Measurements from ENCODE around the gene KPNA6.
A peak's percentile ranks its signal among the peaks of the same experiment; 100 is the strongest.
"Not testable (repeated sequence)": the region's sequence is repeated elsewhere in the genome, so short reads cannot be mapped to it uniquely, and the experiment has no call there.

Gene KPNA6

DNA sequence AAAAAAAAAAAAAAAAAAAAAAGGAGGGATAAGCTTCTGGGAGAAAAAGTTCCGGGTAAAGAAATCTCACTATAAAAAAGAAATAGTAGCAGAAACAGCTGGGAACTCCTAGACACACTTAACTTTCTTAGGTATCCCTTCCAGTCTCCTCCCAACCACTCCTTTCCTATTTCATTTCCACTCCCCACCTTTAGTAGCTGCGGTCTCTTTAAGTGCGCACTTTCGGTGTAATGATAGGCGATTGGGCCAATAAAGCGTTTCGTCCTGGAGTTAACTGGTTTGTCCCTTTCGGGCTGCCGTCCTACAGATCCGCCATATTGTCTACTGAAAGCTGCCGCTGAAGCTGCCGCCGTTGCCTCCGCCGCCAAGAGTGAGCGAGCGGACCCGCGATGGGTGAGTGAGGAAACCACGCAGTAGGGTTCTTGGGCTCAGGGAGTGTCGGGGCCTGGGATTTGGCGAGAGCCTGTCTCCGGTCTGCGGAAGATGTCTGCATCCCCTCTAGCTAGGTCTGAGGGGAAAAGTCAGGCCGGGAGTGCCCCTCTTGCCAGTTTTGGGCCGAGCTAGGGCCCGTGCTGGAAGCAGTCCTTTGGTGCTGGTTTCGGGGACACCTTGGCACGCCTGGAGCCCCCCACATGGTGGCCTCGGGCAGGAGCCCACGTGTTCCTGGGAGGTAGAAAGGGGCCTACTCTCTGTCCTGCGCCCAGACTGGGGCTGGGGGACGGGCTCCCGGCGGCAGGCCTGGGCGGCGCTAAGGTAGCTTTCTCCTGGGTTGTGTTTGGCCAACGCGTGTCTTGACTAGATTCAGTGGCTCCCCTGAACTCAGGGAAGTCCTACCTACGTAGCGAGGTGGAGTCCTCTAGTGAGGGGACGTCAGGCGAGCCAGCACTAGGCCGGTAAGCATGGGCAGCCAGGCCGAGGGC lies at the start of gene KPNA6:
KPNA6 (plus strand) TSS at position 315 of the 920 bp plus-strand sequence; CDS start at position 390, 75 bp downstream.
- DNase-seq: peak; percentile 98

DNA sequence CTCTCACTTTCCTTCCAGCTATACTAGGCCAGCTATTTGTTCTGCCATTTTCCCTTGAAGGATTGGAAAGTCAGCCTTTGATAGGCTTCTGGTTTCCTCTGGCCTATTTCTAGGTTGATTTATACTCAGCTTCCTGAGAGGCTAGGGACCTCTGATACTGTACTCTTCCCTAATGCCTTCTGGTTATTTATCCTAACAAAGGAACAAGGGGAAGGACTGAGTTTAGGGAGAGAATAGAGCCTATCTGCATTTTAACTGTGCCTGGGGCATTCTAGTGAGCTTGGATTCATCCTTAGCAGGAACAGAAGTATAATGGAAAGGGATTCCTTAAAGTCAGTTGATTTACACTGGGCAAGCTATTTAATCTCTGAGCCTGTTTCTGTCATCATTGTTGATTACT lies 46.9 kb upstream of the KPNA6 start:
- DNase-seq: no peak

DNA sequence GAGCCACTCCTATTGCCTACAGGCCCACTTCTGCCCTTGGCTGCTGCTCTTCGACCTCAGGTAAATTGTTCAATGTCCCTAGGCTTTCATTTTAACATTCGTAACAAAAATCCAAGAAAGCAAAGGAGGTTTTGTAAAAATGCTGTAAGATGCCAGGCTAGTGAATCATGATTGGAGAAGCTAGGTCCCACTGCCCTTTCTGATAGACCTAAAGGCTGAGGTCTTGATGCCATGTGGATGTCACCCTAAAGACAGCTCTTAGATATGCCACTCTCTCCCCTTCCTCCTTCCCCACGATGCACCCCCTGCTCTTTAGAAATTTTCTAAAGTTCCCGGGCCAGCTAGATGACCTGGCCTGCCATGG lies 45.0 kb upstream of the KPNA6 start:
- no peak for DNase-seq

GRCh38 chr1:32063261-32063681 lies 44.6 kb upstream of the KPNA6 start:
- DNase-seq: peak; percentile 72

DNA sequence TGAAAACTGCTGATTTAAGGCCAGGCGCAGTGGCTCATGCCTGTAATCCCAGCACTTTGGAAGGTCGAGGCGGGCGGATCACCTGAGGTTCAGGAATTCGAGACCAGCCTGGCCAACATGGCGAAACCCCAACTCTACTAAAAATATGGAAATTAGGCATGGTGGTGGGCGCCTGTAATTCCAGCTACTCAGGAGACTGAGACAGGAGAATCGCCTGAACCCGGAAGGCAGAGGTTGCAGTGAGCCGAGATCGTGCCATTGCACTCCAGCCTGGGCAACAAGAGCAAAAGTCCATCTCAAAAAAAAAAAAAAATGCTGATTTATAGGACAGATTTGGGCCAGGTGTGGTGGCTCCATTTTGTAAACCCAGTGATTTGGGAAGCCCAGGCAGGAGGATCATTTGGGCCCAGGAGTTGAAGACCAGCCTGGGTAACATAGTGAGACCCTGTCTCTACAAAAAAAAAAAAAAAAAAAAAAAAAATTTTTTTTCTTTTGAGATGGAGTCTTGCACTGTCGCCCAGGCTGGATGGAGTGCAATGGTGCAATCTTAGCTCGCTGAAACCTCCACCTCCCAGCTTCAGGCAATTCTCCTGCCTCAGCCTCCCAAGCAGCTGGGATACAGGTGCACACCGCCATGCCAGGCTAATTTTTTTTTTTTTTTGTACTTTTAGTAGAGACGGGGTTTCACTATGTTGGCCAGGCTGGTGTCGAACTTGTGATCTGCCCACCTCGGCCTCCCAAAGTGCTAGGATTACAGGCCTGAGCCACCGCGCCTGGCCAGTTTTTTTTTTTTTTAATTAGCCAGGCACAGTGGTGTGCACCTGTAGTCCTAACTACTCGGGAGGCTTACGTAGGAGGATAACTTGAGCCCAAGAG lies 42.0 kb upstream of the KPNA6 start:
- not testable (repeated sequence) for DNase-seq

GRCh38 chr1:32066489-32066873 lies 41.4 kb upstream of the KPNA6 start:
- peak; percentile 97 for DNase-seq

DNA sequence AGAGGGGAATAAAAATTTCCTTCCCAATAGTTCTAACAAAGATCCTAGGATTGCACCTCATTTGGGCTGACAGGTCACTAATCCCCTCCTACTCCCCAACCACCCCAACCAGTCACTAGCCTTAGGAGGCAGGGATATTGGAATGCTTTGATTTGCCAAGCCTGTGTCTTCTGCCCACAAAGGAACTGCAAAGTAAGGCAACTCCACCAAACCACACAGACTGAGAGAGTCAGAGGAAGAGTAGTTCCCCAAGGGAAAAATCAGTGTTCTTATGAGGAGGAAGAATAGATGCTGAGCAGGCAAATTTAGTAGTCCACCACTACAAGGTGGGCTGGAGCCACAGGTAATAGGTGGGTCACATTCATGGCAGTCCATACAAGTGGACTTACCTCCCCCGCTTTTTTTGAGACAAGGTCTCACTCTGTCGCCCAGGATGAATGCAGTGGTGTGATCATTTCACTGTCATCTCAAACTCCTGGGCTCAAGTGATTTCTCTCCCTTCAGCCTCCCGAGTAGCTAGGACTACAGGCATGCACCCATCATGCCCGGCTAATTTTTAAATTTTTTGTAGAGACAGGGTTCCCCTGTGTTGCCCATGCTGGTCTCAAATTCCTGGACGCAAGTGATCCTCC lies 38.8 kb upstream of the KPNA6 start:
- no peak for DNase-seq

DNA sequence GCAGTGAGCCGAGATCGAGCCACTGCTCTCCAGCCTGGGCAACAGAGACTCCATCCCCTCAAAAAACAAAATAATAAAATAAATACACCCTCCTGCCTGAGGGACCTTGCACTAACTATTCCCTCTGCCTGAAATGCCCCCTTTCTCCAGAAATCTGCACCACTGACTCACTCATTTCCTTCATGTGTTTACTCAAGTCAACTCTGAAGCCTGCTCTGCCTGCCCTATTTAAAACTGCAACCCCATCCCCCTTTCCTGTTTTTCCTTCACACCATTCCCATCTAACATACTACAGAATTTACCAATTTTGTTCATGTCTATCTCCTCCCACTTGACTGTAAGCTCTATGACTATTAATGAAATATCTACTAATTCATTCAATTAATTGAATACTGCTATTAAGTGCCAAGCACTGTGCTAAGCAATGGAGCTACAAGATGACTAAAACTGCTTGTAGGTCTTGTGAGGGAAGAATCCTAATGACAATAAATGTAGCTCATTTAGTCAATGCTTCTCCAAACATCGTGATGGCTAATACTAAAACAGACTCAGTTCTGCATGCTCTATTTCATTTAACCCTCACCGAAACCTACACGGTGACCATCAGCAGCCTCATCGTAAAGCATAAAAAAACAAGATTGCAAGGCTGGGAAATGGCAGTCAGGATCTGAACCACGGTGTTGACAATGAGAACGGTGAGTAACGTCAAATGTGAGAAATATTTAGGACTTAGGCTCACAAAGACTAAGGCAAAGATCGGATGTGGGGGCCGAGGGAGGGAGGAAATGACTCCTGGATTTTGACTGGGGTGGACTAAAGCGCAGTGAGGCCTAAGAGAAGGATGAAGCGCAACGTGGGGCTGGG lies 35.9 kb upstream of the KPNA6 start:
- DNase-seq: no peak

DNA sequence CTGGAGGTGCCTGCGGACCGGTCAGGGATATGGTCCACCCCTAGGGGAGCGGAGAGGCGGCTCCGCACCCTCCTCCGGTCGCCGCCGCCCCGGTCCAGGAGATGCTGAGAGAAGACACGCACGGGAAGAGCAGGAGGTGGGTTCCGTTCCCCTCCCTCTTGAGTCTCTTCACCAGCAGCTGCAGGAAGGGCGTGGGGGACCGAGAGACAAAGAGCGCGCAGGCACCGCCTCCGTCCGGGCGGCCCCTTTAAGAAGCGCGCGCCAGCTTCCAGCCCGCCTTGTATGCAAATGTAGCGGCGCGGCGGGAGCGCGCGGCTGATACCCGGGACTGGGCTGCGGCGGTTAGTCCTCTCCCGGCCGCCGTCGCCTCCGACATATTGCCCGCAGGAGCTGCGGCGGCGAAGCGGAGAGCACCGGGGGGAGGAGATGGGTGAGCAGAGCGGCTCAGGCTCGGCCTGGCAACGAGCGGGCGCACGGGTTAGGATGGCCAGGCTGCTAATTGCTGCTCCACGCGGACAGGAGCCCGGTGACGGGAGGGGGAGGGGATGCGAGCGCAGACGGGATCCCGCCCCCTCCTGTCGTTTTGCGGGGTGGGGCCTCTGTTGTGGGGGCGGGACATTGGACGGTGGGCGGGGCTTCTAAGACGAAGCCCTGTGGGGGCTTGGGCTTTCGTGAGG lies 35.1 kb upstream of the KPNA6 start, which contains the start of gene TMEM39B:
TMEM39B (plus strand) TSS at position 318 of the 677 bp plus-strand sequence; CDS start at position 427, 109 bp downstream.
- DNase-seq: peak; percentile 97

DNA sequence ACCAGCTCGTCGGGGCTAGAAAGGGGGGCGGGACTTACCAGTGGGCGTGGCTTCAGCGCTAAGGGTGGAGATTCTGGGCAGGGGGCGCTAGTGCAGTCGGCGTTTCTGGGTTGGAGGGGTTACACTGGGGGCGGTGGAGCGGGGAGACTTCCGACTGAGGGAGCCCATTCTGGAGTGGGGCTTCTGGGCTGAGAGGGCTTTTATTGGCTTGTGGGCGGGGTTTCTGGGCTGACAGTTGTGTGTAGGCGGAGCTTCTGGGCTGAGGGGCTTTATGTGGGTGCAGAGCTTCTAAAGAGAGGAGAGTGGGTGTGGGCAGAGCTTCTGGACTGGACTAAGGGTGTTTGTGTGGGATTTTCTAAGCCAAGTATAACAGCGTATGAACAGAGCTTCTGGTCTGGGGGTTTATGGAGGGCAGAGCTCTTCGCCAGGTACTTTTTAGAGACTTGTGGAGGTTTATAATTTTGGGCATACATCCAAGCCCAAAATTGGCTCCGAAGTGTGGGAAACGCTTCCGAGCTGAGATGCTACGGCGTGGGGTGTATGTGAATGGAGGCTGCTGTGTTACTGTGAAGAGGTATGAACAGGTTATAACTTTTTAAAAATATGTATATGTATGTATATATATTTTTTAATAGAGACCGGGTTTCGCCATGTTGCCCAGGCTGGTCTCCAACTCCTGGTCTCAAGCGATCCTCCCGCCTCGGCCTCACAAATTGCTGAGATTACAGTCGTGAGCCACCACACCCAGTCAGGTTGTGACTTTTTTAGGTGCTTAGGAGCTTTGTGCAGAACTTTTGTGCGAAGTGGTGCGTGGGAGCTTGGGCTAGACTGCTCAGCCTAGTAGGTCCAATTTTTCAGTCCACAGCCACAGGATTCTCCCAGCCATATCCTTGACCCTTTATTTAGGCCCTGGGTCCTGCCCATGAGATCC lies 34.3 kb upstream of the KPNA6 start:
- DNase-seq: no peak

- DNase-seq: no peak
These were observed 33.0 kb upstream of the KPNA6 start for GRCh38 chr1:32074841-32075240.

- DNase-seq: no peak
These were observed 30.4 kb upstream of the KPNA6 start for GRCh38 chr1:32077451-32077850.

- no peak for DNase-seq
These were observed 25.8 kb upstream of the KPNA6 start for GRCh38 chr1:32082022-32082421.

GRCh38 chr1:32086381-32086780 lies 21.5 kb upstream of the KPNA6 start:
- not testable (repeated sequence) for DNase-seq

GRCh38 chr1:32091176-32091575 lies 16.7 kb upstream of the KPNA6 start:
- no peak for DNase-seq

- no peak for DNase-seq
These were observed 16.3 kb upstream of the KPNA6 start for GRCh38 chr1:32091591-32091990.

- no peak for DNase-seq
These were observed 12.9 kb upstream of the KPNA6 start for GRCh38 chr1:32094746-32095521.

- no peak for DNase-seq
These were observed 8.4 kb upstream of the KPNA6 start for GRCh38 chr1:32099426-32099825.

DNA sequence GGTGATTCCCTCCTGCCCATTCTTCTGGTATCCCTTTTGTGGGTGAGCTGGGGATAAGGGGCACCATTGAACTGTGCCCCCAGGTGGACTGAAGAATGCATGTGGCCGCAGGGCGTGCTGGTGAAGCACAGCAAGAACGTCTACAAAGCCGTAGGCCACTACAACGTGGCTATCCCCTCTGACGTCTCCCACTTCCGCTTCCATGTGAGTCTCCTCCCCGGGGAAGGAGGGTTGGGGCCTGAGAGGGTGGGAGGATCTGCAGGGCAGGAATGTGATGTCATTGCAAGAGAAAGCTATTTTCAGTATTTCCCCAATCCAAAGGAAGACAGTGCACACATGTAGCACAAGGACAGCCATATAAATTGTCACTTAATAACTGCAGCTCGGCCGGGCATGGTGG lies 7.5 kb upstream of the KPNA6 start:
- no peak for DNase-seq
